IPS-NIHi11 (cell line): ENCODE measurements around the gene SART1.

Experiments
- DNase-seq: peaks from one replicate; pipeline ENCODE4 v3.0.0; 2012; ENCODE audit warnings: mixed read lengths, low spot score

The SART1 gene

GRCh38 chr11:65964906-65965305 lies 3.4 kb downstream of the SART1 start:
- no peak for DNase-seq

GRCh38 chr11:65965986-65966762 lies 4.6 kb downstream of the SART1 start:
- no peak for DNase-seq

GRCh38 chr11:65967329-65967934 lies 5.9 kb downstream of the SART1 start:
- no peak for DNase-seq

GRCh38 chr11:65968600-65969482 lies 7.3 kb downstream of the SART1 start:
- DNase-seq, result no peak

GRCh38 chr11:65972116-65972515 lies 10.6 kb downstream of the SART1 start:
- no peak for DNase-seq

- no peak for DNase-seq
Observed at GRCh38 chr11:65973439-65974110, 12.0 kb downstream of the SART1 start.

DNA sequence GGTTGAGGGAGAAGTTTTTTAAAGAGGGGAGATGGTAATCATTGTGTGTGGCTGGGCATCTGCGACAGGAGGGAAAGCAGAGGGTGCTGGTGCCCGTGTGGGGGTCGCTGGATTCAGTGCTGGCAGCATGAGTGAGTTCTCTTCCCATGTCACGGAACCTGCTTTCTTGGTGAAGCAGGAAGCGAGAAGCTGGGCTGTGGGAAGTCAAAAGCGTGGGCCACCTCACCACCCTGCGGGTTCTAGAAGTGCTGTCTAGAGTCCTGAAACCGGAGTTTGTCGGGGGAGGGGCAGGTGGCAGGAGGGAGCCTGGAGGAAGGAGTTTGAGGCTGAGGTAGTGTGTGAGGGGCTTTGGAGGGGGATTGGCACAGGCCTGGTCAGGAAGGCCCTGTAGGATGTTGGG lies 14.2 kb downstream of the SART1 start:
- DNase-seq, result no peak

- DNase-seq, result no peak
Observed at GRCh38 chr11:65976216-65977176, 15.0 kb downstream of the SART1 start.

DNA sequence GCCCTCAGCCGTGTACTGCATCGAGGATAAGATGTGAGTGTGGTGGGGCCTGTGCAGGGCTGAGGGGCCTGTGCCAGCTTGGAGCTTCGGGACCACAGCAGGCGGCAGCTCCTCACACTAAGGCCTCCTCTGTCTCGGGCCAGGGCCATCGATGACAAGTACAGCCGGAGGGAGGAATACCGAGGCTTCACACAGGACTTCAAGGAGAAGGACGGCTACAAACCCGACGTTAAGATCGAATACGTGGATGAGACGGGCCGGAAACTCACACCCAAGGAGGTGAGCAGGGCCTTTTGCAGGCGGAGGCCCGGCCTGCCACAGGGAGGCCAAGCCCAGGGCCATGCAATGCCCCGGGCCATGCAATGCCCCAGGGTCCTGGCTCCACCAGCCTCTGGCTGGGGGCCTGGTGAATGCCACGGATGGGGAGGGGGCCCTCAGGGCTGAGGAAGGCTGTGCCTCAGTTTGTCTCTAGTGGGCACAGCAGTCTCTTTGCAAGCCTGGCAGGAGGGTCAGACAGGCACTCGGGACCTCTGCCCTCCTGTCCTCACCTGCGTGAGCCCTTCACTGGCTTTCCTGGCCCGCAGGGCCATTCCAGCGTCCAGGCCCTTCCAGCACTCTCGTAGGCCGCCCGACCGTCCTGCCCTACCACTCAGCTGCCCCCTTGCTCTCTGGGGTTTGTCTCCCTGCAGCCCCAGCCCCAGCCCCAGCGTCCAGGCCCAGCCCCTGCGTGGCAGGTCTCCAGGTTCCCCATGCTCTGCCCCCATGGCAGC lies 16.3 kb downstream of the SART1 start:
- no peak for DNase-seq

- no peak for DNase-seq
Observed at GRCh38 chr11:65978391-65979238, 17.1 kb downstream of the SART1 start.

DNA sequence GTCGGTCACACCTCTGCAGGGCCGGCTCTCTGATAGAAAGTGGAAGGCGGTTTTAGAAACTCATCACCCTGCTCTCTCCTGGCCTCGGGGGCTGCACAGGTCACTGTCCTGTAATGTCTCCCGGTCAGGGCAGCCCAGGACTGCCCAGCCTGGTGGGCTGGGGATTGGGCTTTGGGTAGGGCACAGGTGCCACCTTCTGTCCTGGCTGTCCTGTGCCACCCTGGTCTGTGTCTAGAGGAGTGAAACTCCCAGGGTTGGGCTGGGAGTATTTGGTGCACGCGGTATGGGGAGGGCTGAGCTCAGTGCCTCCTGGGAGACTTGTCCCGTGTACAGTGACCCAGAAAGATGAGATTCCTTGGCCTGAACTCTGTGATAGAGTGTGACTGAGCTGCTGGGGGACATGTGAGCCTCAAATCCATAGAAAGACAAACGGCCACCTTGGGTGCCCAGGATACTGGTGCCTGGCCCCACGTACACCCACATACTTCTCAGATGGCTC lies 17.8 kb downstream of the SART1 start:
- no peak for DNase-seq

GRCh38 chr11:65981101-65981740 lies 19.7 kb downstream of the SART1 start:
- no peak for DNase-seq

DNA sequence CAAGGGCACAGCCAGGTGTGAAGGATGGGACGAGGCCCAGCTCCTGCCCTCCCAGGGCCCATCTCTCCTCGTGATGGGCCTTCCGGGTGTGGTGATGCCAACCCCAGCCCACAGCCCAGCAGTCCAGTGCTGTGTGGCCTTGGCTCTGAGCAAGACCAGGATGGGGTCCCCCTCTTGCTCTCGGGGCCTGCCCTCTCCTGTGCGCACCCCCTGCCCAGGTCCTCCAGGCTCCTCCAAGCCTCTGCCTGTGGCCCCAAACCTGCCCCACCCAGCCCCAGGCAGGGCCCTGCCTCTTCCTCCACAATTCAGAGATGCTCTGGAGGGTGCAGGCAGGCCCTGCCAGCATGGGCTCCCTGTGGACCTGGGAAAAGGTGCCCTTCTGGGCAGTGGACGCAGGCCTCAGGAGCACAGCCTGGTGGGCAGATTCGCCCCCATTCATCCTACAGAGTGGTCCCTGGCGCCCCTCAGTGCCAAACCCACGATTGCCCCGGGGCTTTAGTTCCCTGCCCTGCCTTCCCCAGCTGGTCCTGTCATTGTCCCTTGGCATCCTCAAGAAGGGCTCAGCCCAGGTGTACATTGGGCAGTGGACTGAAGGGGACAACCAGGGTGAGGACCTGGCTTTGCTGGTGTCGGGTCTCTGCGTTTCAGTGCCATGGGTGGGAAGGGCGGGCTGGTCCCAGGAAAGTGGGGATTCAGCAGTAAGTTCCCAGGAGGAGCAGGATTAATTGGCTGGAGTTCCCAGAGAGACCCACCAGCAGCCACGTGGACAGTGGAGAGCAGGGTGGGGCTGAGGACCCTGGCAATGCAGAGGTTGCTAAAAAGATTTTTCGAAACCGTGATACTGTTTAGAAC lies 20.7 kb downstream of the SART1 start:
- no peak for DNase-seq

DNA sequence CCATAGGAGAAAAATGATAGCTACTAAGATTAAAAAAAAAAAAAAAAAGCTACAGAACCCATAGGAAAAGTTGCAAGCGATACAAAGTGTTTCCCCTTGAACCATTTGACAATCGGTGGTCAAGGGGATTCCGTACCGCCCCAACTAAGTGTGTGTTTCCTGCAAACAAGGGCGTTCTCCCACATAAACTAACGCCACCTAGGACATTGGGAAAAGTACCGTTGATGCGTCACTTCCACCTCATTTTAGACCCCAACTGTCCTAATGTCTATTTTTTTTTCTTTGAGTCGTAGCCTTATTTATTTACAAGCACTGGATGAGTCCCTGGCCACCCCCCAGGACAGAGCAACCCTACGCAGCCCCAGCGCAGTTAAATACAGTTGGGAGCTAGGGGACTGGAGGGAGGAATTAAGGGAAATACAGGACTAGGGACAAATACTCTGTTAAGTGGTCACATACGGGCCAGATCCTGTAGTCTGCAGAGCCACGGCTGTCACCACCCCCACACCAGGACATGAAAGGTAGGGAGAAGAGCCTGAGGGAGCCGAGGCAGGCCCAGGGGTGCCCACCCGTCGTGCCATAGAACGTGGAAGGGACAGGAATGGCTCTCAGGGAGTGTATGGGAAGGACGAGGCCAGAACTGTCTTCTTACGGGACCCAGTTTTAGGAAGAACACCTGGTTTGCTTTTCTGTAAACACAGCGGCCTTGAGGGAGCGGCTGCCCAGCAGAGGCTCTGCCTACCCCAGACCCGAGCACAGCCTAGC lies 21.5 kb downstream of the SART1 start:
- no peak for DNase-seq

DNA sequence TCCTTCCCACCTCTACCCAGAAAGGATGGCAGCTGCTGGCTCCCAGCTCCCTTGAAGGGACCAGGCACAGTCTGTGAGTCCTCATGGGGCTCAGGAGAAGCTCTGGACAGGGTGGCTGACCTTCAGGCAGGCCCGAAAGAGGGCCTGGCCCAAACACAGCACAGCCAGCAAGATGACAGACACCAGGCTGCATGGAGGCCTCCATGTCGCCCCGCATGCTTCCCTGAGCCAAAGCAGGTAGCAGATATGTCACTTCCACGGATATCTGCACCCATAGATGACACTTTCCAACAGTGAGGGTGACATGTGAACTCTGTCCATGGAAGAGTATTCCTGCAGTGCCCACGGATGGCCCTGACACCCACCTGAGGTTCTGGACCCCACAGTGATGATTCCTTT lies 22.1 kb downstream of the SART1 start:
- DNase-seq, result no peak

DNA sequence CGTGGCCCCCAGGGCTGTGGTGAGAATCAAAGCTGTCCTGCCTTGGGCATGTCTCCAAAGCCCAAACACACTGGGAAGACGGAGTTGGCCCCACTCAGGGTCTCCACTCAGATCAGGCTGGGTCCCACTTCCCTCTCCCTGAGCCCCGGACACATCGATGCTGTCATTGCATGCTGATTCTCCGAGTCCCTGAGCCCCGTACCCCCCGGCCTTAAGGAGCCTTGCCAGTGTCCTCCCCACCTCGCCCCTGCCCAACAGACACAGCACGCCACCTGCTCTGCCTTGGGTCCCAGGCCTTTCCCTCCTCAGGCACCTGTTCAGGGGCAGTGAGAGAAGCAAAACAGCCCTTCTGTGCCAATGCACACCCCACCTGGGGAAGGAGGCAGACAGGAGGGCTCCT lies 25.8 kb downstream of the SART1 start:
- no peak for DNase-seq
